ENCODE results near the gene IL17RA. TPM values are rescaled to one million over a fixed set of nuclear protein-coding genes. Genes with fewer than 3 reads are reported as not detected.

The IL17RA gene
- total and polyA plus RNA-seq, 4 donors, result 9.0 to 45.1 (median 22.6) TPM

GRCh38 chr22:17102297-17102667 lies 17.5 kb downstream of the IL17RA start:
- WGBS, 2 donors, result 67 to 83% methylated on average over 7 of the region's 7 CpGs
- no peak for ATAC-seq (ENCODE audit: insufficient read depth, low FRiP score)
- H3K27me3 ChIP-seq (ENCODE audit: control insufficient read depth in 3 of 3, insufficient read depth in 3 of 3, low read length in 2 of 3), result no peaks in the 10 kb centered on the region
- peaks cover 6 to 76% (median 14%) of the 10 kb centered on the region in 4 donors for H3K36me3 ChIP-seq (ENCODE audit: control insufficient read depth in 4 of 4, insufficient read depth in 4 of 4, low read length in 4 of 4)
- no peak overlapping the region for H3K4me3 ChIP-seq
- DNase-seq, result no peak
- TF ChIP-seq, protein P1, sequence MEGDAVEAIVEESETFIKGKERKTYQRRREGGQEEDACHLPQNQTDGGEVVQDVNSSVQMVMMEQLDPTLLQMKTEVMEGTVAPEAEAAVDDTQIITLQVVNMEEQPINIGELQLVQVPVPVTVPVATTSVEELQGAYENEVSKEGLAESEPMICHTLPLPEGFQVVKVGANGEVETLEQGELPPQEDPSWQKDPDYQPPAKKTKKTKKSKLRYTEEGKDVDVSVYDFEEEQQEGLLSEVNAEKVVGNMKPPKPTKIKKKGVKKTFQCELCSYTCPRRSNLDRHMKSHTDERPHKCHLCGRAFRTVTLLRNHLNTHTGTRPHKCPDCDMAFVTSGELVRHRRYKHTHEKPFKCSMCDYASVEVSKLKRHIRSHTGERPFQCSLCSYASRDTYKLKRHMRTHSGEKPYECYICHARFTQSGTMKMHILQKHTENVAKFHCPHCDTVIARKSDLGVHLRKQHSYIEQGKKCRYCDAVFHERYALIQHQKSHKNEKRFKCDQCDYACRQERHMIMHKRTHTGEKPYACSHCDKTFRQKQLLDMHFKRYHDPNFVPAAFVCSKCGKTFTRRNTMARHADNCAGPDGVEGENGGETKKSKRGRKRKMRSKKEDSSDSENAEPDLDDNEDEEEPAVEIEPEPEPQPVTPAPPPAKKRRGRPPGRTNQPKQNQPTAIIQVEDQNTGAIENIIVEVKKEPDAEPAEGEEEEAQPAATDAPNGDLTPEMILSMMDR (IDR thresholded peaks at IDR 0.05; ENCODE audit: control extremely low read depth, extremely low read depth), result no peak
- no peak overlapping the region for H3K27ac ChIP-seq (ENCODE audit: low read depth in 1 of 2, low read length in 1 of 2)
- H3K4me1 ChIP-seq (ENCODE audit: control insufficient read depth in 5 of 5, insufficient read depth in 5 of 5, low read length in 5 of 5), result peaks cover 0 to 9% (median 0%) of the 10 kb centered on the region in 5 donors
- no peaks in the 10 kb centered on the region for H3K9me3 ChIP-seq (ENCODE audit: control insufficient read depth in 4 of 4, insufficient read depth in 3 of 4, low read length in 3 of 4)
- H3K9ac ChIP-seq (ENCODE audit: insufficient read depth in 1 of 2, low read length in 2 of 2), result no peak overlapping the region

- TF ChIP-seq, protein P1 (IDR thresholded peaks at IDR 0.05; ENCODE audit: control extremely low read depth, extremely low read depth), result no peak
- Histone ChIP-seq H3K36me3 (ENCODE audit: control insufficient read depth in 4 of 4, insufficient read depth in 4 of 4, low read length in 4 of 4) (peaks cover 6 to 77% (median 12%) of the 10 kb centered on the region in 4 donors), H3K27ac (ENCODE audit: low read depth in 1 of 2, low read length in 1 of 2) (no peak overlapping the region), H3K9me3 (ENCODE audit: control insufficient read depth in 4 of 4, insufficient read depth in 3 of 4, low read length in 3 of 4) (no peaks in the 10 kb centered on the region), H3K4me3 (no peak overlapping the region), H3K4me1 (ENCODE audit: control insufficient read depth in 5 of 5, insufficient read depth in 5 of 5, low read length in 5 of 5) (peaks cover 0 to 9% (median 0%) of the 10 kb centered on the region in 5 donors), H3K9ac (ENCODE audit: insufficient read depth in 1 of 2, low read length in 2 of 2) (no peak overlapping the region), H3K27me3 (ENCODE audit: control insufficient read depth in 3 of 3, insufficient read depth in 3 of 3, low read length in 2 of 3) (no peaks in the 10 kb centered on the region)
- no peak for ATAC-seq (ENCODE audit: insufficient read depth, low FRiP score)
- DNase-seq, result no peak
- WGBS, 2 donors, result 94 to 96% methylated on average over 9 of the region's 9 CpGs
Measured at GRCh38 chr22:17103351-17103750, 18.6 kb downstream of the IL17RA start.

DNA sequence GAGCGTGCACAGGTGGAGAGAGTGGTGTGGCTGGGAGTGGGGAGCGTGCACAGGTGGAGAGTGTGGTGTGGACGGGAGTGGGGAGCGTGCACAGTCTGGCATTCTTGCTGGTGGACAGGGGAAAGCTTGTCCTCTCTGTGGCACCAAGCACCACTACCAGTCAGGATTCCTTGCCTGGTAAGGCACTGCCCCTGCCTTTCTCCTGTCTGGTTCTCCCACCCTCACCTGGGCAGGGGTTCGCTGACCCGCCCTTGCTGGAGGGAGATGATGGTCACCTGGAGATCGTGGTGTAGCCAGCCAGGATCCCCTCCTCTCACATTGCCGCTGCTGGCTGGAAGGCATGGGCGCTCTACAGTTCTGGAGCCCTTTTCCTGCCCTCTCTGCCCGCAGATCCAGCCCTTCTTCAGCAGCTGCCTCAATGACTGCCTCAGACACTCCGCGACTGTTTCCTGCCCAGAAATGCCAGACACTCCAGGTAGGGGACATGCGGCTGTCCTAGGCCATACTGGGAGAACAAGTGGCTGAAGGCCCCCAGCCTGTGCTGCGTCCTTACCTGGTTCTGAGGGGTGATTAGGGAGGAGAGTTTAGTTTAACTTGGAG lies 19.6 kb downstream of the IL17RA start:
- peaks cover 5 to 78% (median 10%) of the 10 kb centered on the region in 4 donors for H3K36me3 ChIP-seq (ENCODE audit: control insufficient read depth in 4 of 4, insufficient read depth in 4 of 4, low read length in 4 of 4)
- TF ChIP-seq, protein P1 (IDR thresholded peaks at IDR 0.05; ENCODE audit: control extremely low read depth, extremely low read depth), result no peak
- DNase-seq (no peak), ATAC-seq (ENCODE audit: insufficient read depth, low FRiP score) (no peak)
- no peak overlapping the region for H3K27ac ChIP-seq (ENCODE audit: low read depth in 1 of 2, low read length in 1 of 2)
- no peaks in the 10 kb centered on the region for H3K9me3 ChIP-seq (ENCODE audit: control insufficient read depth in 4 of 4, insufficient read depth in 3 of 4, low read length in 3 of 4)
- no peak overlapping the region for H3K4me3 ChIP-seq
- peaks cover 0 to 9% (median 0%) of the 10 kb centered on the region in 5 donors for H3K4me1 ChIP-seq (ENCODE audit: control insufficient read depth in 5 of 5, insufficient read depth in 5 of 5, low read length in 5 of 5)
- no peaks in the 10 kb centered on the region for H3K27me3 ChIP-seq (ENCODE audit: control insufficient read depth in 3 of 3, insufficient read depth in 3 of 3, low read length in 2 of 3)
- WGBS, 2 donors, result 78 to 84% methylated on average over 13 to 14 of the region's 14 CpGs
- H3K9ac ChIP-seq (ENCODE audit: insufficient read depth in 1 of 2, low read length in 2 of 2), result no peak overlapping the region

Measured in lung (tissue), 12 donors.